ENCODE results near the gene LARGE1. TPM values are rescaled to one million over a fixed set of nuclear protein-coding genes. Genes with fewer than 3 reads are reported as not detected.

The LARGE1 gene
- total and polyA plus RNA-seq, 2 of the 13 experiments (the other 11 are each of a cell fraction or from before 2014, with no cell fraction given) = 8.4 to 11.0 TPM

DNA sequence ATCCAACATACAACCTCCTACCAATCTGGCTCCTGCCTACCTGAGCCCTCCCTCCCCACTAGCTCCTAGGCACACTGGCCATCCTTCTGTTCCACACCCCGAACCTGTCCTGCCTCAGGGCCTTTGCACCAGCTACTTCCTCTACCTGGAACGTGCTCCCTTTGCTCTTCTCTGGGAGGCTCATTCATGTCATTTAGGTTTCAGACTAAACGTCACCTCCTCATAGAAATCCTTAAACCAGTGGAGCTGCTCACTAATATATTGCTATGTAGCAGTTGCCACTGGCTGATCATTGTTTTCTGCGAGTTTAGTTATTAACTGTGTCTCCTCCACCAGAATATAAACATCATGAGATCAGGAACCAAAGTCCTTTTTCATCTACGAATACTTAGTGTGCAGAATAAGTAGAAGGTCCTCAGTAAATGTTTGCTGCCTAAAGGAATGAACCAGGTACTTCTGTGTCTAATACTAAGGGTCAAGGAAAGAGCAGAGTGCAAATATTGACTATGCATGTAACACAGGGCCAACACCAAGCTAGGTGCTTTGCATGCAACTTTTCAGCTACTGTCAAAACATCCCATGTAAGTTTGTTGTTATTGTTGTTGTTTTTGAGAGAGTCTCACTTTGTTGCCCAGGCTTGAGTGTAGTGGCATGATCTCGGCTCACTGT lies 584.5 kb downstream of the LARGE1 start (continued):
- TF ChIP-seq CHD4 (IDR thresholded peaks at IDR 0.05; ENCODE audit: borderline replicate concordance, low read length) (peak; percentile 86; the same call in 1 of the 2 replicates), LCORL (IDR thresholded peaks at IDR 0.05) (no peak), LCORL (CRISPR knock-in tag; IDR thresholded peaks at IDR 0.05) (peak; percentile 51; the same call in 1 of the 2 replicates), ZNF790 (CRISPR knock-in tag; IDR thresholded peaks at IDR 0.05; ENCODE audit: borderline replicate concordance) (no peak), KDM4B (CRISPR knock-in tag; IDR thresholded peaks at IDR 0.05) (no peak; the same call in 1 of the 2 replicates), ZZZ3 (CRISPR knock-in tag; IDR thresholded peaks at IDR 0.05; ENCODE audit: borderline replicate concordance) (no peak), CBFB (CRISPR knock-in tag; IDR thresholded peaks at IDR 0.05) (no peak), SOX13 (IDR thresholded peaks at IDR 0.05) (no peak), SOX13 (CRISPR knock-in tag; conservative IDR thresholded peaks at IDR 0.05 in 1 of 2, IDR thresholded peaks at IDR 0.05 in 1 of 2) (peak in 1 of 2 experiments; percentile 93; a peak in 2 of 4 replicates), SRSF1 (optimal IDR thresholded peaks at IDR 0.05; ENCODE audit: low read depth, low read length) (no peak)
- TF ChIP-seq, protein P1, sequence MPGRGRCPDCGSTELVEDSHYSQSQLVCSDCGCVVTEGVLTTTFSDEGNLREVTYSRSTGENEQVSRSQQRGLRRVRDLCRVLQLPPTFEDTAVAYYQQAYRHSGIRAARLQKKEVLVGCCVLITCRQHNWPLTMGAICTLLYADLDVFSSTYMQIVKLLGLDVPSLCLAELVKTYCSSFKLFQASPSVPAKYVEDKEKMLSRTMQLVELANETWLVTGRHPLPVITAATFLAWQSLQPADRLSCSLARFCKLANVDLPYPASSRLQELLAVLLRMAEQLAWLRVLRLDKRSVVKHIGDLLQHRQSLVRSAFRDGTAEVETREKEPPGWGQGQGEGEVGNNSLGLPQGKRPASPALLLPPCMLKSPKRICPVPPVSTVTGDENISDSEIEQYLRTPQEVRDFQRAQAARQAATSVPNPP (CRISPR knock-in tag; IDR thresholded peaks at IDR 0.05) = no peak
- TF ChIP-seq, protein P2, sequence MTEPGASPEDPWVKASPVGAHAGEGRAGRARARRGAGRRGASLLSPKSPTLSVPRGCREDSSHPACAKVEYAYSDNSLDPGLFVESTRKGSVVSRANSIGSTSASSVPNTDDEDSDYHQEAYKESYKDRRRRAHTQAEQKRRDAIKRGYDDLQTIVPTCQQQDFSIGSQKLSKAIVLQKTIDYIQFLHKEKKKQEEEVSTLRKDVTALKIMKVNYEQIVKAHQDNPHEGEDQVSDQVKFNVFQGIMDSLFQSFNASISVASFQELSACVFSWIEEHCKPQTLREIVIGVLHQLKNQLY (CRISPR knock-in tag; IDR thresholded peaks at IDR 0.05) = peak; percentile 88
- TF ChIP-seq, protein P3, sequence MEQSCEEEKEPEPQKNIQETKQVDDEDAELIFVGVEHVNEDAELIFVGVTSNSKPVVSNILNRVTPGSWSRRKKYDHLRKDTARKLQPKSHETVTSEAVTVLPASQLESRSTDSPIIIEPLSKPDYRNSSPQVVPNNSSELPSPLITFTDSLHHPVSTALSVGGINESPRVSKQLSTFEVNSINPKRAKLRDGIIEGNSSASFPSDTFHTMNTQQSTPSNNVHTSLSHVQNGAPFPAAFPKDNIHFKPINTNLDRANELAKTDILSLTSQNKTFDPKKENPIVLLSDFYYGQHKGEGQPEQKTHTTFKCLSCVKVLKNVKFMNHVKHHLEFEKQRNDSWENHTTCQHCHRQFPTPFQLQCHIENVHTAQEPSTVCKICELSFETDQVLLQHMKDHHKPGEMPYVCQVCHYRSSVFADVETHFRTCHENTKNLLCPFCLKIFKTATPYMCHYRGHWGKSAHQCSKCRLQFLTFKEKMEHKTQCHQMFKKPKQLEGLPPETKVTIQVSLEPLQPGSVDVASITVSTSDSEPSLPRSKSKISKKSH (CRISPR knock-in tag; IDR thresholded peaks at IDR 0.05; ENCODE audit: borderline replicate concordance) = no peak
- TF ChIP-seq, protein P4, sequence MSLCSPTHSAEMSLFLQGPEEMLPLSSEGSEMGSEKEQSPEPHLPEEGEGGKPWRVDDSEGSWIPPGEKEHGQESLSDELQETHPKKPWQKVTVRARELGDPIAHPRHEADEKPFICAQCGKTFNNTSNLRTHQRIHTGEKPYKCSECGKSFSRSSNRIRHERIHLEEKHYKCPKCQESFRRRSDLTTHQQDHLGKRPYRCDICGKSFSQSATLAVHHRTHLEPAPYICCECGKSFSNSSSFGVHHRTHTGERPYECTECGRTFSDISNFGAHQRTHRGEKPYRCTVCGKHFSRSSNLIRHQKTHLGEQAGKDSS (CRISPR knock-in tag; IDR thresholded peaks at IDR 0.05; ENCODE audit: borderline replicate concordance, low read depth) = peak; percentile 96
- TF ChIP-seq, protein P5, sequence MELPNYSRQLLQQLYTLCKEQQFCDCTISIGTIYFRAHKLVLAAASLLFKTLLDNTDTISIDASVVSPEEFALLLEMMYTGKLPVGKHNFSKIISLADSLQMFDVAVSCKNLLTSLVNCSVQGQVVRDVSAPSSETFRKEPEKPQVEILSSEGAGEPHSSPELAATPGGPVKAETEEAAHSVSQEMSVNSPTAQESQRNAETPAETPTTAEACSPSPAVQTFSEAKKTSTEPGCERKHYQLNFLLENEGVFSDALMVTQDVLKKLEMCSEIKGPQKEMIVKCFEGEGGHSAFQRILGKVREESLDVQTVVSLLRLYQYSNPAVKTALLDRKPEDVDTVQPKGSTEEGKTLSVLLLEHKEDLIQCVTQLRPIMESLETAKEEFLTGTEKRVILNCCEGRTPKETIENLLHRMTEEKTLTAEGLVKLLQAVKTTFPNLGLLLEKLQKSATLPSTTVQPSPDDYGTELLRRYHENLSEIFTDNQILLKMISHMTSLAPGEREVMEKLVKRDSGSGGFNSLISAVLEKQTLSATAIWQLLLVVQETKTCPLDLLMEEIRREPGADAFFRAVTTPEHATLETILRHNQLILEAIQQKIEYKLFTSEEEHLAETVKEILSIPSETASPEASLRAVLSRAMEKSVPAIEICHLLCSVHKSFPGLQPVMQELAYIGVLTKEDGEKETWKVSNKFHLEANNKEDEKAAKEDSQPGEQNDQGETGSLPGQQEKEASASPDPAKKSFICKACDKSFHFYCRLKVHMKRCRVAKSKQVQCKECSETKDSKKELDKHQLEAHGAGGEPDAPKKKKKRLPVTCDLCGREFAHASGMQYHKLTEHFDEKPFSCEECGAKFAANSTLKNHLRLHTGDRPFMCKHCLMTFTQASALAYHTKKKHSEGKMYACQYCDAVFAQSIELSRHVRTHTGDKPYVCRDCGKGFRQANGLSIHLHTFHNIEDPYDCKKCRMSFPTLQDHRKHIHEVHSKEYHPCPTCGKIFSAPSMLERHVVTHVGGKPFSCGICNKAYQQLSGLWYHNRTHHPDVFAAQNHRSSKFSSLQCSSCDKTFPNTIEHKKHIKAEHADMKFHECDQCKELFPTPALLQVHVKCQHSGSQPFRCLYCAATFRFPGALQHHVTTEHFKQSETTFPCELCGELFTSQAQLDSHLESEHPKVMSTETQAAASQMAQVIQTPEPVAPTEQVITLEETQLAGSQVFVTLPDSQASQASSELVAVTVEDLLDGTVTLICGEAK (IDR thresholded peaks at IDR 0.05) = no peak
- TF ChIP-seq, protein P5 (CRISPR knock-in tag; IDR thresholded peaks at IDR 0.05) = no peak; the same call in 1 of the 2 replicates
